Glutamatergic neuron (in vitro differentiated cells): Measurements from ENCODE around the gene POU2AF2. TPM values are rescaled to one million over a fixed set of nuclear protein-coding genes. Genes with fewer than 3 reads are reported as not detected.
"Not testable (repeated sequence)": the region's sequence is repeated elsewhere in the genome, so short reads cannot be mapped to it uniquely, and the experiment has no call there.

Experiments used
- DNase-seq: peaks from one replicate; pipeline ENCODE4 v3.0.0; 2022
- H3K27ac Mint-ChIP-seq: one replicate; pipeline ENCODE4 v1.8.0; 2020; ENCODE audit warnings: mild to moderate bottlenecking, mixed read lengths, inconsistent platforms; ENCODE audit not compliant: unreplicated experiment
- H3K27me3 Mint-ChIP-seq: one replicate; pipeline ENCODE4 v1.8.0; 2020; ENCODE audit warnings: mild to moderate bottlenecking, moderate library complexity, mixed read lengths, inconsistent platforms; ENCODE audit not compliant: unreplicated experiment
- H3K36me3 Mint-ChIP-seq: one replicate; pipeline ENCODE4 v1.8.0; 2020; ENCODE audit warnings: mild to moderate bottlenecking, mixed read lengths, inconsistent platforms; ENCODE audit not compliant: unreplicated experiment
- H3K4me1 Mint-ChIP-seq: one replicate; pipeline ENCODE4 v1.8.0; 2020; ENCODE audit warnings: mild to moderate bottlenecking, low read depth, mixed read lengths, inconsistent platforms; ENCODE audit not compliant: unreplicated experiment
- H3K4me3 Mint-ChIP-seq: one replicate; pipeline ENCODE4 v1.8.0; 2020; ENCODE audit warnings: mild to moderate bottlenecking, mixed read lengths, inconsistent platforms; ENCODE audit not compliant: unreplicated experiment
- H3K9me3 Mint-ChIP-seq: one replicate; pipeline ENCODE4 v1.8.0; 2020; ENCODE audit warnings: mild to moderate bottlenecking, moderate library complexity, mixed read lengths, inconsistent platforms; ENCODE audit not compliant: unreplicated experiment
- CTCF ChIP-seq: fragments of 200-600 bp; sonication (generic); IDR thresholded peaks from one replicate; pipeline ENCODE4 v1.5.0; 2021; ENCODE audit not compliant: partially characterized antibody, unreplicated experiment
- total RNA-seq: library from RNA; stranded (reverse); fragmentation: NEBNext Ultra II Directional; extraction: Animal tissue kit (Norgen Biotek cat#: 25700); gene quantifications from one replicate; pipeline ENCODE4 v1.2.1, GENCODE V29; 2021; ENCODE audit not compliant: unreplicated experiment

POU2AF2 gene
- total RNA-seq, 1 donor from 2014 or later: not detected

GRCh38 chr11:111258046-111258445 lies 12.5 kb downstream of the POU2AF2 start:
- TF ChIP-seq CTCF: no peak
- Mint-ChIP-seq H3K4me1 (peaks cover 5% of the 10 kb centered on the region), H3K4me3 (no peak overlapping the region), H3K27ac (no peak overlapping the region), H3K27me3 (no peaks in the 10 kb centered on the region), H3K9me3 (no peaks in the 10 kb centered on the region), H3K36me3 (no peaks in the 10 kb centered on the region)
- DNase-seq: no peak

- H3K4me3 Mint-ChIP-seq: no peak overlapping the region
- TF ChIP-seq CTCF: no peak
- peaks cover 5% of the 10 kb centered on the region for H3K4me1 Mint-ChIP-seq
- H3K36me3 Mint-ChIP-seq: no peaks in the 10 kb centered on the region
- no peak overlapping the region for H3K27ac Mint-ChIP-seq
- no peaks in the 10 kb centered on the region for H3K27me3 Mint-ChIP-seq
- H3K9me3 Mint-ChIP-seq: no peaks in the 10 kb centered on the region
- DNase-seq: no peak
Measured at GRCh38 chr11:111259896-111260295, 14.4 kb downstream of the POU2AF2 start.

- no peak for TF ChIP-seq CTCF
- H3K9me3 Mint-ChIP-seq: no peaks in the 10 kb centered on the region
- DNase-seq: no peak
- H3K27me3 Mint-ChIP-seq: no peaks in the 10 kb centered on the region
- H3K36me3 Mint-ChIP-seq: no peaks in the 10 kb centered on the region
- no peak overlapping the region for H3K27ac Mint-ChIP-seq
- peaks cover 4% of the 10 kb centered on the region for H3K4me1 Mint-ChIP-seq
- H3K4me3 Mint-ChIP-seq: no peak overlapping the region
Measured at GRCh38 chr11:111260811-111261210, 15.3 kb downstream of the POU2AF2 start.

GRCh38 chr11:111264646-111265045 lies 19.1 kb downstream of the POU2AF2 start:
- no peaks in the 10 kb centered on the region for H3K27me3 Mint-ChIP-seq
- peaks cover 3% of the 10 kb centered on the region for H3K4me1 Mint-ChIP-seq
- no peak for DNase-seq
- no peak overlapping the region for H3K27ac Mint-ChIP-seq
- no peak overlapping the region for H3K4me3 Mint-ChIP-seq
- no peaks in the 10 kb centered on the region for H3K9me3 Mint-ChIP-seq
- TF ChIP-seq CTCF: no peak
- no peaks in the 10 kb centered on the region for H3K36me3 Mint-ChIP-seq

- Mint-ChIP-seq H3K36me3 (no peaks in the 10 kb centered on the region), H3K4me3 (no peak overlapping the region), H3K9me3 (no peaks in the 10 kb centered on the region), H3K4me1 (peaks cover 3% of the 10 kb centered on the region), H3K27ac (no peak overlapping the region), H3K27me3 (no peaks in the 10 kb centered on the region)
- no peak for TF ChIP-seq CTCF
- no peak for DNase-seq
Measured at GRCh38 chr11:111265421-111265820, 19.9 kb downstream of the POU2AF2 start.

GRCh38 chr11:111268303-111268702 lies 22.8 kb downstream of the POU2AF2 start:
- not testable (repeated sequence) for H3K4me3 Mint-ChIP-seq, H3K27ac Mint-ChIP-seq, H3K4me1 Mint-ChIP-seq, H3K9me3 Mint-ChIP-seq, H3K27me3 Mint-ChIP-seq, DNase-seq, H3K36me3 Mint-ChIP-seq
